Fibroblast of skin of right quadriceps (primary cell): ENCODE data around the gene SPATA31D1.

Experiments used
- DNase-seq: peaks from one replicate; pipeline ENCODE4 v3.0.0-alpha.2; 2013

SPATA31D1 gene

GRCh38 chr9:82024908-82025307 lies 36.3 kb downstream of the SPATA31D1 start:
- DNase-seq: no peak

DNA sequence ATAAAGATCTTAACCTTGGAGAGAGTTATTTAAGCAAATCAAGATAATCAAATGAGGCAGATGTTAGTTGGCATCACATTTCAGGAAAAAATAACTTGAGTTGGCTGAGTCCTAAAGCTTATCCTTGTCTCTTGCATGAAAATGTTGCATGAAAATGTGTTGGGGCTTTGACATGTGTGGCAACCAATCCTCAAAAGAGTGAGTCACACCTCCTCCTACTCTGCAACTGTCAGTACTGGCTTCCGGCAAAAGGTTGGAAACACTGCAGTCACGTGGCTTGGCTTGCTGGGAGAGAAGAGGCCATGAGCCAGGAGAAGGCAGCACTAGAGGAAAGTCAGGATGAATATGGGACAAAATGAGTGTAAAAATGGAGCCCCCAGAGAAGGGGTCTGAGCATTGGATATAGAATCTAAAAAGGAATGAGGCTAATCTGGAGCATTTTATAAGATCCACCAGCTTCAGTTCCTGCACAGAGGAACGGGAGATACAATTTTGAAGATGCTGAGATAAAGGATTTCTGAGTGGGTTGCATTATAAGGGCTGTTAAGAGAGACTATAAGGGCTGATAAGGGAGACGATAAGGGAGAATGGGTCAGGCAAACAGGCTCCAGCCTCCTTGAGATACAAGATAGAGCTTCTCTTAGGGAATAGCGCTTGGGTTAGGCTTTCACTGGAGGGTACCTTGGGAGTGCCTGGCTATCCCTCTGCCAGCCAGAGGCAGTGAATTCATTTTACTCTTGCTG lies 43.1 kb downstream of the SPATA31D1 start:
- peak; percentile 56 for DNase-seq

- DNase-seq: peak; percentile 3
Observed at GRCh38 chr9:82034956-82035731, 46.6 kb downstream of the SPATA31D1 start.

- no peak for DNase-seq
Observed at GRCh38 chr9:82036086-82036485, 47.5 kb downstream of the SPATA31D1 start.

DNA sequence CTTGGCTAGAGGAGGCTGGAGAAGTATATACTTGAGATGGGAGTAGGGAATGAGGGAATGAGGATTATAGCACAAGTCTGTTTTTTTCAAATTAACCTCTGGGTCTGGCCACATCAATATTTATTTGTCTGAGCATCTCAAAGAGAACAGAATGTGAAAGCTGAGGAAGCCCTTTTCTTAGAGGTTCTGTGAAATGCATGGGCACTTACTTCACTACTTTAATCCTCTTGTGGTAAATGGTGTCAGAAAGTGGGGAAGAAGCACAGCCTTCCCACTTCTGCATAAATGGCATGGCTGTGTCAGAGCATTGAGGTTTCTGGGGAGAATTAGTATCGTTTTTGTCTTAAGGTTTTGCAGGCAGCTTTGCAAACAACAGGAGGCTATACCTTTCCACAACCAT lies 48.6 kb downstream of the SPATA31D1 start:
- DNase-seq: no peak

GRCh38 chr9:82038897-82039296 lies 50.3 kb downstream of the SPATA31D1 start:
- DNase-seq: no peak
